ENCODE measurements around the gene APBA2.
A peak's percentile ranks its signal among the peaks of the same experiment; 100 is the strongest.

APBA2 gene

GRCh38 chr15:29123991-29124390 lies 238.2 kb downstream of the APBA2 start:
- H3K4me3 ChIP-seq (ENCODE audit: low read depth, low read length): no peak overlapping the region
- DNase-seq (ENCODE audit: low read depth): no peak
- TF ChIP-seq CTCF (IDR thresholded peaks at IDR 0.05; ENCODE audit: low read depth, low read length, missing control alignments): no peak

- no peak for TF ChIP-seq CTCF (IDR thresholded peaks at IDR 0.05; ENCODE audit: low read depth, low read length, missing control alignments)
- DNase-seq (ENCODE audit: low read depth): no peak
These were observed 239.0 kb downstream of the APBA2 start for GRCh38 chr15:29124581-29125381.

DNA sequence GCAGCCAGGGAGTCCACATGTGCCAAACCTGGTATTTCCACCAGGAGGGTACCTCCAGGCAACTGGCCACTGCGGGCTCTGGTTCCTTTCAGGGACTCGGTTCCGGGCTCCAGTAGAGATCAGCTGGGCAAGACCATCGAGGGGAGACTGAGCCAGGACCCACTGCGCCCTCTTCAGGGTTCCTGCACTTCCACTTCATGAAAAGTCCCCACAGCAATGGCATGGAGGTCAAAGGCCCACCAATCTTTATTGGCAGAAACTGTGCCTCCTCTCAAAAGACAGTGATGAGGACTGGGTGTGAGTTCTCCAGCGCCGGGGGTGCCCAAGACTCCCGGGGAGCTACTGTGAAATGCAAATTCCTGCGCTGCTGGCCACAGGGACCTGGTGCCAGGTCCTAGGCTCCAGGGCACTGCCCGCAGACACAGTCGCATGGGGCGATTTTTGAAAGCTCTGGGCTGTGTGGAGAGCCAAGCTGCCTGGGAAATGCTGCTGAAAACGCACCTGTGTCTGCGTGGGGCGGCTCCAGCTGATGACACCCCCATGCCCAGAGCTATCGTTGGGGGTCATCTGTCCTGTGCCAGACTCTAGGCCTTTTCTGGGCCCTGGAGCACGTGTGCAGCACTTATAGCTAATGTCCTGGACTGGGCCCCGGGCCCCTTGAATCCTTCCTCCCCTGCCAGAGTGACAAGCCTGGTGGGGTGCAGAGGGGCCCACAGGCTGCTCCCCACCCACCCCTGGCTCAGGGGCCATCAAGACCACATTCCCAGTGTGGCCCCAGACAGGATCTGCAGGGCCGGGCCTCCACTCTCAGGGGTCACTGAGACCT lies 239.8 kb downstream of the APBA2 start:
- TF ChIP-seq CTCF (IDR thresholded peaks at IDR 0.05; ENCODE audit: low read depth, low read length, missing control alignments): no peak

More at GRCh38 chr15:29124581-29125381, 239.0 kb downstream of the APBA2 start:
- H3K4me3 ChIP-seq (ENCODE audit: low read depth, low read length): no peak overlapping the region

GRCh38 chr15:29126208-29126536 lies 240.4 kb downstream of the APBA2 start:
- TF ChIP-seq CTCF (IDR thresholded peaks at IDR 0.05; ENCODE audit: low read depth, low read length, missing control alignments): no peak
- no peak for DNase-seq (ENCODE audit: low read depth)
- H3K4me3 ChIP-seq (ENCODE audit: low read depth, low read length): no peak overlapping the region

More for the DNA sequence above, 239.8 kb downstream of the APBA2 start:
- H3K4me3 ChIP-seq (ENCODE audit: low read depth, low read length): no peak overlapping the region
- DNase-seq (ENCODE audit: low read depth): no peak

DNA sequence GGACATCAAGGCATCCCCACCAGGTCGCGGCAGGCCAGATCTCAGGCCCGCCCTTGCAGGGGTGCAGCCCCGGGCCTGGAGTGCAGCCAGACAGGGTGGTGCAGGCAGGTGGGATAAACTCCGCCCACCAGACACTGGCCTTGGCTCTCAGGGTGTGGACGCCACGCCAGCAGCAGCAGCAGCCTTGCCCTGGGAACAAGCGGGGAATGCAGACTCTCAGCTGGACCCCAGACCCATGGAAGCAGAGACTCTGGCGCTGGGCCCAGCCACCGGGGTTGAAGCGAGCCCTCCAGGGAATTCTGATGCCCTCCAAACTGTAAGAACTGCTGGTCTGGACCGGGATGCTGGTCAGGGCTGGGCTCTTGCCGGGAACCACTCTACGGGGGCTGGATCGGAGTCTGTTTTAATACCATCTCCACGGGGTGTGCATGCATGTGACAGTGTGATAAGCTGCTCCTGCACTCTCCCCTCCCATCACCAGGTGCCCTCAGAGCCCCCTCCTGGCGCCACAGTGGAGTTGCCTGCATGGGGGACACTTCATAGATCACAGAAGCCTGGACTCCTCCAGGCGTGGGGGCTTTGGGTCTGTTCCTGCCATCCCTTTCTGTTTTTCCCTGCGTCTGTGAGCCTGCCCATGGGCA lies 241.2 kb downstream of the APBA2 start:
- no peak overlapping the region for H3K4me3 ChIP-seq (ENCODE audit: low read depth, low read length)
- peak; percentile 14 for TF ChIP-seq CTCF (IDR thresholded peaks at IDR 0.05; ENCODE audit: low read depth, low read length, missing control alignments)
- no peak for DNase-seq (ENCODE audit: low read depth)

DNA sequence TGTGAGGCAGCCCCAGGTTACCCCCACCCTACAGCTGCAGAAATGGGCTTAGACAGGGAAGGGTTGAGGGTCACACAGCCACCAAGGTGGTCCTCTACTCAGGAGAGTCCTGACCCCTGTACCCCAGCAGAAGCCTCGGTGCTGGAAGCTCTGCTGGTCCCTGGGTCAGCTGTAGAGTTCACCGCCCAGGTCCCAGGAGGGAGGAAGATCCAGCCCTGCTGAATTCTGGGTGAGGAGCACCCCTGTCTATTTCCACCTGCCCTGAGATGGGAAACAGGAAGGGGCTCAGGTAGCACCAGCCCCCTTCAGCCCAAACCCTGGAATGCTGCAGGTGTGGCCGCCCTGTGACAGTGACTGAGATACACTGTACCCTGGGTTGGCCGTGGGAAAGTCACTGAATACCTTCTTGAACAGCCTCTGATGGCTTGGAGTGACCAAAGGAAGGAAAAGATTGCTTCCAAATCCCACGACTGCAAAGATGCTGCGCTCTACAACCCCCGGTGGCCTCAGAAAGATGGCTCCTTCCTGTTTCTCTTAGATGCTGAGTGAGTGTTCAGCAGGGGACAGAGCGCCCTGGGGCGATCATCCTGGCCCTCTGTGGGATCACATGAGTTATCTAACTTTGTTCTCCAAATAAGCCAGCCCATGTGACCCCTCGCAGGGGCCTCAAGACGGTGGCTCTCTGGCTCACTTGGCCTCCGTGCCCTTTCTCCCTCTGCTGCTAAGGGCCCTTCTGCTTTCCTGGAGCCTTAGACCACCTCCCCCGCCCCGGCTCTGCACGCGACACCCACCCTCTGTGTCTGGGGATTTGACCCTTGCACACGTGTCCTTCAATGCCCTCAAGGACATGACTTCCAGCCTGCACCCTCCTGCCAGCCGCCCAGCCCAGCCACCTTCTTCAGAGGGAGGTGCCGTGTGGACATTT lies 242.0 kb downstream of the APBA2 start:
- no peak for DNase-seq (ENCODE audit: low read depth)
- TF ChIP-seq CTCF (IDR thresholded peaks at IDR 0.05; ENCODE audit: low read depth, low read length, missing control alignments): no peak
- H3K4me3 ChIP-seq (ENCODE audit: low read depth, low read length): no peak overlapping the region
